WTC11 (cell line): Measurements from ENCODE around the gene DNAJB5. TPM values are rescaled to one million over a fixed set of nuclear protein-coding genes. Genes with fewer than 3 reads are reported as not detected.

Experiments
- ATAC-seq: fragments of 200-7000 bp; cut with Tn5 transposase; 2 replicates; pipeline ENCODE4 v1.10.0; 2021; ENCODE audit warnings: mild to moderate bottlenecking, moderate library complexity
- CTCF ChIA-PET: fragments of 300-600 bp; sonication (Branson Sonifier 250); formaldehyde crosslinking; loops from one replicate; lab custom pipeline; 2021; ENCODE audit warnings: antibody characterized with exemption; lab: Charles Lee
- POLR2A ChIA-PET: fragments of 350-600 bp; sonication (Branson Sonifier 250); formaldehyde crosslinking; loops from one replicate; lab custom pipeline; 2021; ENCODE audit warnings: antibody characterized with exemption; lab: Charles Lee
- DNase-seq: peaks from one replicate; pipeline ENCODE4 v3.0.0; 2021; ENCODE audit warnings: low spot score
- H3K27ac Mint-ChIP-seq: 2 replicates; pipeline ENCODE4 v1.8.0; 2021; ENCODE audit warnings: mixed read lengths
- H3K27me3 Mint-ChIP-seq: 2 replicates; pipeline ENCODE4 v1.8.0; 2021; ENCODE audit warnings: low read depth, mild to moderate bottlenecking, moderate library complexity, mixed read lengths
- H3K36me3 Mint-ChIP-seq: 2 replicates; pipeline ENCODE4 v1.8.0; 2021; ENCODE audit warnings: mixed read lengths
- H3K4me1 Mint-ChIP-seq: 2 replicates; pipeline ENCODE4 v1.8.0; 2022; ENCODE audit warnings: mixed read lengths
- H3K4me3 Mint-ChIP-seq: 2 replicates; pipeline ENCODE4 v1.8.0; 2021; ENCODE audit warnings: mild to moderate bottlenecking, moderate library complexity, mixed read lengths
- H3K9me3 Mint-ChIP-seq: 2 replicates; pipeline ENCODE4 v1.8.0; 2021; ENCODE audit warnings: mixed read lengths
- CBFB ChIP-seq: sonication (generic); formaldehyde crosslinking; IDR thresholded peaks from 2 replicates; pipeline ENCODE4 v1.8.1; 2022; ENCODE audit warnings: mild to moderate bottlenecking, low read depth, missing genetic modification reagents
- JUN ChIP-seq: sonication (generic); formaldehyde crosslinking; IDR thresholded peaks from 2 replicates; pipeline ENCODE4 v1.8.0; 2023; ENCODE audit warnings: mild to moderate bottlenecking, missing genetic modification reagents
- PRRX2 ChIP-seq: fragments of 250-450 bp; sonication (Bioruptor Pico); IDR thresholded peaks from 2 replicates; pipeline ENCODE4 v1.8.0; 2021; ENCODE audit warnings: mild to moderate bottlenecking
- SMAD3 ChIP-seq: sonication (generic); formaldehyde crosslinking; IDR thresholded peaks from 2 replicates; pipeline ENCODE4 v1.8.0; 2022; ENCODE audit warnings: missing genetic modification reagents, mild to moderate bottlenecking, borderline replicate concordance
- SOX15 ChIP-seq: fragments of 250-450 bp; sonication (Bioruptor Pico); IDR thresholded peaks from 2 replicates; pipeline ENCODE4 v1.9.0; 2021; ENCODE audit warnings: mild to moderate bottlenecking
- SP1 ChIP-seq: sonication (generic); formaldehyde crosslinking; conservative IDR thresholded peaks from 2 replicates; pipeline ENCODE4 v1.8.1; 2022; ENCODE audit warnings: missing genetic modification reagents
- TEAD4 ChIP-seq: sonication (generic); formaldehyde crosslinking; IDR thresholded peaks from 2 replicates; pipeline ENCODE4 v1.8.0; 2022; ENCODE audit warnings: mild to moderate bottlenecking, missing genetic modification reagents
- ZBTB21 ChIP-seq: sonication (generic); formaldehyde crosslinking; IDR thresholded peaks from 2 replicates; pipeline ENCODE4 v1.8.1; 2023; ENCODE audit warnings: mild to moderate bottlenecking, missing genetic modification reagents, borderline replicate concordance
- ZNF121 ChIP-seq: sonication (generic); formaldehyde crosslinking; IDR thresholded peaks from 2 replicates; pipeline ENCODE4 v1.8.0; 2023; ENCODE audit warnings: missing genetic modification reagents
- ZNF232 ChIP-seq: sonication (generic); formaldehyde crosslinking; IDR thresholded peaks from 2 replicates; pipeline ENCODE4 v1.8.0; 2022; ENCODE audit warnings: mild to moderate bottlenecking, missing genetic modification reagents
- total RNA-seq: library from RNA; stranded (reverse); gene quantifications from 3 replicates; pipeline ENCODE4 v1.2.3, GENCODE V29; 2021
- TF ChIP-seq, protein P1 (sequence below): sonication (generic); formaldehyde crosslinking; IDR thresholded peaks from 2 replicates; pipeline ENCODE4 v1.8.1; 2022; ENCODE audit warnings: missing genetic modification reagents, borderline replicate concordance
- TF ChIP-seq, protein P2 (sequence below): fragments of 200-600 bp; IDR thresholded peaks from 2 replicates; pipeline ENCODE4 v1.8.0; 2022; ENCODE audit warnings: antibody characterized with exemption
- TF ChIP-seq, protein P3 (sequence below): sonication (generic); formaldehyde crosslinking; IDR thresholded peaks from 2 replicates; pipeline ENCODE4 v1.8.0; 2023; ENCODE audit warnings: missing genetic modification reagents
- TF ChIP-seq, protein P4 (sequence below): sonication (generic); formaldehyde crosslinking; IDR thresholded peaks from 2 replicates; pipeline ENCODE4 v1.8.0; 2022; ENCODE audit warnings: mild to moderate bottlenecking, missing genetic modification reagents
- TF ChIP-seq, protein P5 (sequence below): sonication (generic); formaldehyde crosslinking; IDR thresholded peaks from 2 replicates; pipeline ENCODE4 v1.8.0; 2023; ENCODE audit warnings: mild to moderate bottlenecking, missing genetic modification reagents

Gene DNAJB5
- total RNA-seq, 1 experiment from 2014 or later: 30.0 TPM

DNA sequence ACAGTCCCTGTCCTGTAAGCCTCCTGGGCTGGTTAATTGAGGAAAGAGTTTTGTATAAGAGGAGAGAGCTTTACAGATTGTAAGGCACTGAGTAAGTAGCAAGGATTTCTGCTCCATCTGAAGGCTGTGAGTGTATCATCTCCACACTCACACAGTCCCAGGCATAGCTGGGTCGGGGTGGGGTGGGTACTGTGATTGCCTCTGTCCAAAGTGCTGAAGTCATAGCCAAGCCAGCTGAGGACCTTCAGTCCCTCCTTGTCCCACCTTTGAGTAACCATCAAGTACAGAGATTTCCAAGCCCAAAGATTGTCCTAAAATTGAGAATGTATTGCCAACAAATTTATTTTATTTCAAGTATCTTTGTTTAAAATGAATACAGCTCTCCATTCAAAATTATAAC lies 5.5 kb upstream of the DNAJB5 start:
- ATAC-seq: peak; percentile 32
- Mint-ChIP-seq H3K27ac (no peak overlapping the region), H3K9me3 (no peaks in the 10 kb centered on the region), H3K36me3 (no peaks in the 10 kb centered on the region), H3K4me3 (no peak overlapping the region), H3K27me3 (peaks cover 4% of the 10 kb centered on the region), H3K4me1 (peaks cover 23% of the 10 kb centered on the region)
- TF ChIP-seq ZNF121 (CRISPR knock-in tag) (no peak), JUN (CRISPR knock-in tag) (peak; percentile 32; the same call in 1 of the 2 replicates), CBFB (CRISPR knock-in tag) (no peak), SOX15 (CRISPR knock-in tag) (no peak), TEAD4 (no peak), ZNF232 (CRISPR knock-in tag) (no peak), SMAD3 (CRISPR knock-in tag) (0 out of 2 replicates have a peak, but pooled peaks have one; percentile 23)
- TF ChIP-seq, protein P1, sequence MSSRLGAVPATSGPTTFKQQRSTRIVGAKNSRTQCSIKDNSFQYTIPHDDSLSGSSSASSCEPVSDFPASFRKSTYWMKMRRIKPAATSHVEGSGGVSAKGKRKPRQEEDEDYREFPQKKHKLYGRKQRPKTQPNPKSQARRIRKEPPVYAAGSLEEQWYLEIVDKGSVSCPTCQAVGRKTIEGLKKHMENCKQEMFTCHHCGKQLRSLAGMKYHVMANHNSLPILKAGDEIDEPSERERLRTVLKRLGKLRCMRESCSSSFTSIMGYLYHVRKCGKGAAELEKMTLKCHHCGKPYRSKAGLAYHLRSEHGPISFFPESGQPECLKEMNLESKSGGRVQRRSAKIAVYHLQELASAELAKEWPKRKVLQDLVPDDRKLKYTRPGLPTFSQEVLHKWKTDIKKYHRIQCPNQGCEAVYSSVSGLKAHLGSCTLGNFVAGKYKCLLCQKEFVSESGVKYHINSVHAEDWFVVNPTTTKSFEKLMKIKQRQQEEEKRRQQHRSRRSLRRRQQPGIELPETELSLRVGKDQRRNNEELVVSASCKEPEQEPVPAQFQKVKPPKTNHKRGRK (CRISPR knock-in tag): no peak
- DNase-seq: peak; percentile 57
- CTCF ChIA-PET: interaction anchor here (0.7 to 4.7 kb wide), 15 partner anchors 9 to 223 kb away, joined by 3 to 202 read pairs (median 16); a partner anchor contains a TSS
- POLR2A ChIA-PET: no interaction called here

DNA sequence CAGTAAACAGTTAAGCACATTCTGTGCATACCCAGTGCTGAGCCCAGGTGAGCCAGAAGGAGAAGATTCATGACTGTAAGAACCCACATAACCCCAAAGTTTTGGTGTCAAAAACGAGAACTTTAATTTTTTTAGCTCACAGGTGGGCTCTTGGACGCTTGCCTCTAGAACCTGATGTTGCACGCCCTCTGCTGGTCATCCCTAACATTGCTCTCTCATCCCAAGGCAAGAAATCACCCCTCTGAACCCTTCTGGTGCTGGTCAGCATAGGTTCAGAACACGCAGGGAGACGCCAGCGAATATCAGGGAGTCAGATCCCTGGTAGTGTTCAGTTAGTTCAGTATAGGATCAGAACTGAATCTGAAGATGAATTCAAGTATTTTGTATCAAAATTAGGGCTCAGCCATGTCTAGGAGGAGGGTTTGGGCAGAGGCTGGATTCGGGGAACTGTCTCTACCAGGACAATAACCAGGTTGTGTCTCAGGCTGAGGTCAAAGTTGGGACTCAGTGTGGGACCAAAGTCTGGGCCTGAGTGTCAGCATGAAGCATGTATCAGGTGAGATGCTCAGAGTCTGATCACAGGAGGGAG lies 4.1 kb upstream of the DNAJB5 start:
- no peaks in the 10 kb centered on the region for H3K36me3 Mint-ChIP-seq
- no peak overlapping the region for H3K4me3 Mint-ChIP-seq
- ATAC-seq (no peak), DNase-seq (peak; percentile 85)
- H3K27ac Mint-ChIP-seq: no peak overlapping the region
- ChIA-PET CTCF (interaction anchor here (0.6 to 4.7 kb wide), 38 partner anchors 9 to 560 kb away, joined by 3 to 202 read pairs (median 6); partner anchors contain the start of genes ATOSB, FANCG and VCP), POLR2A (no interaction called here)
- peaks cover 4% of the 10 kb centered on the region for H3K27me3 Mint-ChIP-seq
- H3K4me1 Mint-ChIP-seq: peaks cover 25% of the 10 kb centered on the region
- TF ChIP-seq, protein P2, sequence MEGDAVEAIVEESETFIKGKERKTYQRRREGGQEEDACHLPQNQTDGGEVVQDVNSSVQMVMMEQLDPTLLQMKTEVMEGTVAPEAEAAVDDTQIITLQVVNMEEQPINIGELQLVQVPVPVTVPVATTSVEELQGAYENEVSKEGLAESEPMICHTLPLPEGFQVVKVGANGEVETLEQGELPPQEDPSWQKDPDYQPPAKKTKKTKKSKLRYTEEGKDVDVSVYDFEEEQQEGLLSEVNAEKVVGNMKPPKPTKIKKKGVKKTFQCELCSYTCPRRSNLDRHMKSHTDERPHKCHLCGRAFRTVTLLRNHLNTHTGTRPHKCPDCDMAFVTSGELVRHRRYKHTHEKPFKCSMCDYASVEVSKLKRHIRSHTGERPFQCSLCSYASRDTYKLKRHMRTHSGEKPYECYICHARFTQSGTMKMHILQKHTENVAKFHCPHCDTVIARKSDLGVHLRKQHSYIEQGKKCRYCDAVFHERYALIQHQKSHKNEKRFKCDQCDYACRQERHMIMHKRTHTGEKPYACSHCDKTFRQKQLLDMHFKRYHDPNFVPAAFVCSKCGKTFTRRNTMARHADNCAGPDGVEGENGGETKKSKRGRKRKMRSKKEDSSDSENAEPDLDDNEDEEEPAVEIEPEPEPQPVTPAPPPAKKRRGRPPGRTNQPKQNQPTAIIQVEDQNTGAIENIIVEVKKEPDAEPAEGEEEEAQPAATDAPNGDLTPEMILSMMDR: peak; percentile 84
- TF ChIP-seq, protein P3, sequence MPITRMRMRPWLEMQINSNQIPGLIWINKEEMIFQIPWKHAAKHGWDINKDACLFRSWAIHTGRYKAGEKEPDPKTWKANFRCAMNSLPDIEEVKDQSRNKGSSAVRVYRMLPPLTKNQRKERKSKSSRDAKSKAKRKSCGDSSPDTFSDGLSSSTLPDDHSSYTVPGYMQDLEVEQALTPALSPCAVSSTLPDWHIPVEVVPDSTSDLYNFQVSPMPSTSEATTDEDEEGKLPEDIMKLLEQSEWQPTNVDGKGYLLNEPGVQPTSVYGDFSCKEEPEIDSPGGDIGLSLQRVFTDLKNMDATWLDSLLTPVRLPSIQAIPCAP (CRISPR knock-in tag): no peak
- no peak for TF ChIP-seq PRRX2 (CRISPR knock-in tag)
- no peaks in the 10 kb centered on the region for H3K9me3 Mint-ChIP-seq

DNA sequence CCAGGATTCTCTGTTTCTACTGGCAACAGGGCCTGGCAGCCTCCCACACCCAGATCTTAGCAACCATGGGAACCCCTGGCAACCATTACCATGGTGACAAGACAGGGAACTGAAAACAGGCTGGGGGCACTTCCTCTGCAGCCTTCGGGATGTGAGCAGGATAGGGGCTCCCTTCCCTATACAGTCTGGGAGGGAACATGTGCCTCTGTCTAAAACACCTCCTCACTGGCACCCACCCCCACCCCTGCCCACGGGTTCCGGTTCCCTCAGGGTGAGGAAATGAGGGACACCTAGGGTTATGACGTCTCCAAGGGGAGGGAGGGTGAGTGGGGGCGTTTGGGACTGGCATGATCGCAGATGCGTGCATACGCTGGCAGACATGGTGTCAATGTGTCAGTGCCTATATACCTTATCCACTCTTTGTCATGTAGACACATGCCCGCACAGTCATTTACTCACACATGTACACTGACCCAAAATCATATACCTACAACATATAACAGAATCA lies 3.0 kb upstream of the DNAJB5 start:
- no peak overlapping the region for H3K4me3 Mint-ChIP-seq
- ATAC-seq: no peak

More for the DNA sequence above, 3.0 kb upstream of the DNAJB5 start:
- Mint-ChIP-seq H3K27me3 (peaks cover 4% of the 10 kb centered on the region), H3K27ac (no peak overlapping the region), H3K9me3 (no peaks in the 10 kb centered on the region), H3K36me3 (no peaks in the 10 kb centered on the region), H3K4me1 (peaks cover 35% of the 10 kb centered on the region)
- peak; percentile 37 for DNase-seq
- POLR2A ChIA-PET: no interaction called here
- CTCF ChIA-PET: interaction anchor here (10.1 kb wide), 1 partner anchor 89 kb away, joined by 183 read pairs; a partner anchor contains a TSS
- TF ChIP-seq, protein P4, sequence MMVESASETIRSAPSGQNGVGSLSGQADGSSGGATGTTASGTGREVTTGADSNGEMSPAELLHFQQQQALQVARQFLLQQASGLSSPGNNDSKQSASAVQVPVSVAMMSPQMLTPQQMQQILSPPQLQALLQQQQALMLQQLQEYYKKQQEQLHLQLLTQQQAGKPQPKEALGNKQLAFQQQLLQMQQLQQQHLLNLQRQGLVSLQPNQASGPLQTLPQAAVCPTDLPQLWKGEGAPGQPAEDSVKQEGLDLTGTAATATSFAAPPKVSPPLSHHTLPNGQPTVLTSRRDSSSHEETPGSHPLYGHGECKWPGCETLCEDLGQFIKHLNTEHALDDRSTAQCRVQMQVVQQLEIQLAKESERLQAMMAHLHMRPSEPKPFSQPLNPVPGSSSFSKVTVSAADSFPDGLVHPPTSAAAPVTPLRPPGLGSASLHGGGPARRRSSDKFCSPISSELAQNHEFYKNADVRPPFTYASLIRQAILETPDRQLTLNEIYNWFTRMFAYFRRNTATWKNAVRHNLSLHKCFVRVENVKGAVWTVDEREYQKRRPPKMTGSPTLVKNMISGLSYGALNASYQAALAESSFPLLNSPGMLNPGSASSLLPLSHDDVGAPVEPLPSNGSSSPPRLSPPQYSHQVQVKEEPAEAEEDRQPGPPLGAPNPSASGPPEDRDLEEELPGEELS: no peak
- TF ChIP-seq SP1 (CRISPR knock-in tag): no peak
- TF ChIP-seq ZBTB21 (CRISPR knock-in tag): no peak
- no peak for TF ChIP-seq CBFB (CRISPR knock-in tag)
- TF ChIP-seq, protein P5, sequence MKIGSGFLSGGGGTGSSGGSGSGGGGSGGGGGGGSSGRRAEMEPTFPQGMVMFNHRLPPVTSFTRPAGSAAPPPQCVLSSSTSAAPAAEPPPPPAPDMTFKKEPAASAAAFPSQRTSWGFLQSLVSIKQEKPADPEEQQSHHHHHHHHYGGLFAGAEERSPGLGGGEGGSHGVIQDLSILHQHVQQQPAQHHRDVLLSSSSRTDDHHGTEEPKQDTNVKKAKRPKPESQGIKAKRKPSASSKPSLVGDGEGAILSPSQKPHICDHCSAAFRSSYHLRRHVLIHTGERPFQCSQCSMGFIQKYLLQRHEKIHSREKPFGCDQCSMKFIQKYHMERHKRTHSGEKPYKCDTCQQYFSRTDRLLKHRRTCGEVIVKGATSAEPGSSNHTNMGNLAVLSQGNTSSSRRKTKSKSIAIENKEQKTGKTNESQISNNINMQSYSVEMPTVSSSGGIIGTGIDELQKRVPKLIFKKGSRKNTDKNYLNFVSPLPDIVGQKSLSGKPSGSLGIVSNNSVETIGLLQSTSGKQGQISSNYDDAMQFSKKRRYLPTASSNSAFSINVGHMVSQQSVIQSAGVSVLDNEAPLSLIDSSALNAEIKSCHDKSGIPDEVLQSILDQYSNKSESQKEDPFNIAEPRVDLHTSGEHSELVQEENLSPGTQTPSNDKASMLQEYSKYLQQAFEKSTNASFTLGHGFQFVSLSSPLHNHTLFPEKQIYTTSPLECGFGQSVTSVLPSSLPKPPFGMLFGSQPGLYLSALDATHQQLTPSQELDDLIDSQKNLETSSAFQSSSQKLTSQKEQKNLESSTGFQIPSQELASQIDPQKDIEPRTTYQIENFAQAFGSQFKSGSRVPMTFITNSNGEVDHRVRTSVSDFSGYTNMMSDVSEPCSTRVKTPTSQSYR (CRISPR knock-in tag): no peak
